Activated T-helper 1 cell treated with anti-CD3 and anti-CD28 coated beads, Interleukin-12 subunit alpha, Interleukin-12 subunit beta, Interleukin-2, Interleukin-4 antibody, amounts not matched to agents 30 ng/mL and 10 ng/mL and 1 ng/mL, durations not matched to agents 14 hours and 24 hours and 36 hours (primary cell): Measurements from ENCODE around the gene CPVL. TPM values are rescaled to one million over a fixed set of nuclear protein-coding genes. Genes with fewer than 3 reads are reported as not detected.
A peak's percentile ranks its signal among the peaks of the same experiment; 100 is the strongest.
"Not testable (repeated sequence)": the region's sequence is repeated elsewhere in the genome, so short reads cannot be mapped to it uniquely, and the experiment has no call there.

ENCODE experiments used
- DNase-seq: peaks from one replicate; pipeline ENCODE4 v3.0.0; 2021; ENCODE audit warnings: low spot score
- H3K27ac Mint-ChIP-seq: one replicate; pipeline ENCODE4 v1.8.0; 2021; ENCODE audit warnings: mild to moderate bottlenecking, mixed read lengths
- H3K27me3 Mint-ChIP-seq: one replicate; pipeline ENCODE4 v1.8.0; 2022; ENCODE audit warnings: mild to moderate bottlenecking, moderate library complexity, mixed read lengths; ENCODE audit not compliant: insufficient read depth
- H3K36me3 Mint-ChIP-seq: one replicate; pipeline ENCODE4 v1.8.0; 2021; ENCODE audit warnings: low read depth, mixed read lengths
- H3K4me1 Mint-ChIP-seq: one replicate; pipeline ENCODE4 v1.8.0; 2021; ENCODE audit warnings: low read depth, mixed read lengths
- H3K4me3 Mint-ChIP-seq: one replicate; pipeline ENCODE4 v1.8.0; 2021; ENCODE audit warnings: mild to moderate bottlenecking, moderate library complexity, mixed read lengths
- H3K9me3 Mint-ChIP-seq: one replicate; pipeline ENCODE4 v1.8.0; 2021; ENCODE audit warnings: mixed read lengths
- intact Hi-C: fragments of 100-400 bp; cut with micrococcal nuclease; formaldehyde crosslinking; loops from one replicate; pipeline ENCODE4 v1.15.1; 2024
- total RNA-seq: library from RNA; stranded (reverse); gene quantifications from 2 replicates; pipeline ENCODE4 v1.2.3, GENCODE V29; 2022

CPVL gene
- total RNA-seq, 1 donor from 2014 or later = not detected

- Mint-ChIP-seq H3K9me3 (no peaks in the 10 kb centered on the region), H3K27ac (no peak overlapping the region), H3K4me3 (no peak overlapping the region), H3K36me3 (no peaks in the 10 kb centered on the region), H3K4me1 (no peaks in the 10 kb centered on the region), H3K27me3 (peaks cover 9% of the 10 kb centered on the region)
- DNase-seq = no peak
- intact Hi-C loops = no loop called here
Observed at GRCh38 chr7:29126804-29127203, 19.5 kb downstream of the CPVL start.

- Mint-ChIP-seq H3K27me3 (peaks cover 15% of the 10 kb centered on the region), H3K4me1 (no peaks in the 10 kb centered on the region), H3K9me3 (no peaks in the 10 kb centered on the region), H3K36me3 (no peaks in the 10 kb centered on the region), H3K4me3 (no peak overlapping the region), H3K27ac (no peak overlapping the region)
- no peak for DNase-seq
- intact Hi-C loops = no loop called here
Observed at GRCh38 chr7:29123626-29124190, 22.6 kb downstream of the CPVL start.

GRCh38 chr7:29122759-29123158 is 23.6 kb downstream of the CPVL start:
- no peak for DNase-seq
- Mint-ChIP-seq H3K36me3 (no peaks in the 10 kb centered on the region), H3K4me3 (no peak overlapping the region), H3K4me1 (no peaks in the 10 kb centered on the region), H3K9me3 (no peaks in the 10 kb centered on the region), H3K27me3 (peaks cover 15% of the 10 kb centered on the region), H3K27ac (no peak overlapping the region)
- intact Hi-C loops = no loop called here

- Mint-ChIP-seq H3K27me3 (peaks cover 18% of the 10 kb centered on the region), H3K9me3 (no peaks in the 10 kb centered on the region), H3K4me1 (no peaks in the 10 kb centered on the region), H3K4me3 (no peak overlapping the region), H3K36me3 (no peaks in the 10 kb centered on the region), H3K27ac (no peak overlapping the region)
- intact Hi-C loops = no loop called here
- DNase-seq = no peak
Observed at GRCh38 chr7:29122081-29122480, 24.3 kb downstream of the CPVL start.

- intact Hi-C loops = no loop called here
- Mint-ChIP-seq H3K27me3 (peaks cover 13% of the 10 kb centered on the region), H3K9me3 (no peaks in the 10 kb centered on the region), H3K4me3 (no peak overlapping the region), H3K27ac (no peak overlapping the region), H3K4me1 (no peaks in the 10 kb centered on the region), H3K36me3 (no peaks in the 10 kb centered on the region)
- no peak for DNase-seq
Observed at GRCh38 chr7:29120955-29121354, 25.4 kb downstream of the CPVL start.

- H3K4me1 Mint-ChIP-seq = no peaks in the 10 kb centered on the region
- peaks cover 16% of the 10 kb centered on the region for H3K27me3 Mint-ChIP-seq
- H3K27ac Mint-ChIP-seq = no peak overlapping the region
- no peak overlapping the region for H3K4me3 Mint-ChIP-seq
- no peak for DNase-seq
- H3K36me3 Mint-ChIP-seq = no peaks in the 10 kb centered on the region
- intact Hi-C loops = no loop called here
- no peaks in the 10 kb centered on the region for H3K9me3 Mint-ChIP-seq
Observed at GRCh38 chr7:29119538-29119937, 26.8 kb downstream of the CPVL start.

GRCh38 chr7:29116361-29117200 is 29.8 kb downstream of the CPVL start:
- H3K27me3 Mint-ChIP-seq = peaks cover 18% of the 10 kb centered on the region
- intact Hi-C loops = no loop called here
- H3K4me3 Mint-ChIP-seq = no peak overlapping the region
- no peak for DNase-seq
- no peaks in the 10 kb centered on the region for H3K9me3 Mint-ChIP-seq
- no peaks in the 10 kb centered on the region for H3K36me3 Mint-ChIP-seq
- peaks cover 12% of the 10 kb centered on the region for H3K4me1 Mint-ChIP-seq
- H3K27ac Mint-ChIP-seq = no peak overlapping the region

- H3K27me3 Mint-ChIP-seq = peaks cover 21% of the 10 kb centered on the region
- H3K4me3 Mint-ChIP-seq = no peak overlapping the region
- no peaks in the 10 kb centered on the region for H3K9me3 Mint-ChIP-seq
- intact Hi-C loops = no loop called here
- no peaks in the 10 kb centered on the region for H3K36me3 Mint-ChIP-seq
- H3K27ac Mint-ChIP-seq = no peak overlapping the region
- no peak for DNase-seq
- H3K4me1 Mint-ChIP-seq = peaks cover 12% of the 10 kb centered on the region
Observed at GRCh38 chr7:29115753-29116152, 30.6 kb downstream of the CPVL start.

- intact Hi-C loops = no loop called here
- Mint-ChIP-seq H3K36me3 (no peaks in the 10 kb centered on the region), H3K9me3 (no peaks in the 10 kb centered on the region), H3K27me3 (peaks cover 27% of the 10 kb centered on the region), H3K4me3 (no peak overlapping the region), H3K4me1 (peaks cover 12% of the 10 kb centered on the region), H3K27ac (no peak overlapping the region)
- DNase-seq = no peak
Observed at GRCh38 chr7:29115130-29115687, 31.1 kb downstream of the CPVL start.

GRCh38 chr7:29114266-29114665 is 32.1 kb downstream of the CPVL start:
- H3K36me3 Mint-ChIP-seq, DNase-seq, H3K9me3 Mint-ChIP-seq, intact Hi-C loops, H3K27ac Mint-ChIP-seq, H3K4me3 Mint-ChIP-seq: not testable (repeated sequence)
- Mint-ChIP-seq H3K27me3 (peaks cover 21% of the 10 kb centered on the region), H3K4me1 (peaks cover 12% of the 10 kb centered on the region)

GRCh38 chr7:29113384-29114102 is 32.8 kb downstream of the CPVL start:
- Mint-ChIP-seq H3K36me3 (no peaks in the 10 kb centered on the region), H3K9me3 (no peaks in the 10 kb centered on the region), H3K27me3 (peaks cover 24% of the 10 kb centered on the region), H3K4me3 (no peak overlapping the region), H3K4me1 (peaks cover 12% of the 10 kb centered on the region), H3K27ac (peak overlapping the region; percentile 44)
- DNase-seq = no peak
- intact Hi-C loops = loop anchor here (2.0 kb wide), 1 partner anchor 171 kb away; no protein-coding TSS in a partner anchor

GRCh38 chr7:29112721-29113120 is 33.6 kb downstream of the CPVL start:
- Mint-ChIP-seq H3K4me1 (peaks cover 12% of the 10 kb centered on the region), H3K27ac (no peak overlapping the region), H3K36me3 (no peaks in the 10 kb centered on the region), H3K4me3 (no peak overlapping the region), H3K27me3 (peaks cover 24% of the 10 kb centered on the region), H3K9me3 (no peaks in the 10 kb centered on the region)
- intact Hi-C loops = loop anchor here (2.0 kb wide), 1 partner anchor 172 kb away; no protein-coding TSS in a partner anchor
- DNase-seq = no peak

GRCh38 chr7:29109899-29110298 is 36.4 kb downstream of the CPVL start:
- Mint-ChIP-seq H3K27me3 (peaks cover 16% of the 10 kb centered on the region), H3K36me3 (no peaks in the 10 kb centered on the region), H3K9me3 (no peaks in the 10 kb centered on the region), H3K4me3 (no peak overlapping the region), H3K4me1 (peaks cover 12% of the 10 kb centered on the region), H3K27ac (no peak overlapping the region)
- intact Hi-C loops = no loop called here
- no peak for DNase-seq
